Neural cell (in vitro differentiated cells): ENCODE results near the gene TOR2A. TPM values are rescaled to one million over a fixed set of nuclear protein-coding genes. Genes with fewer than 3 reads are reported as not detected.

ENCODE experiments used
- H2AFZ ChIP-seq: fragments of 200-600, 300-800 bp; sonication (generic), shearing (Covaris generic); 2 replicates; pipeline ENCODE4 v1.6.0; 2014; ENCODE audit warnings: low read depth, mild to moderate bottlenecking, antibody characterized with exemption, low read length, moderate library complexity
- H3F3A ChIP-seq: fragments of 200-600 bp; shearing (Covaris generic); 2 replicates; pipeline ENCODE4 v1.6.1; 2016; ENCODE audit warnings: mild to moderate bottlenecking, moderate library complexity, mixed read lengths, antibody characterized with exemption, low read length; ENCODE audit not compliant: insufficient read depth, poor library complexity, severe bottlenecking
- H3K27ac ChIP-seq: fragments of 200-600, 300-800 bp; sonication (generic), shearing (Covaris generic); 2 replicates; pipeline ENCODE4 v1.5.1; 2014; ENCODE audit warnings: mild to moderate bottlenecking, low read length, moderate library complexity
- H3K27me3 ChIP-seq: fragments of 300-800, 200-600 bp; sonication (generic), shearing (Covaris generic); 2 replicates; pipeline ENCODE4 v1.6.0; 2014; ENCODE audit warnings: mild to moderate bottlenecking, low read depth, low read length, moderate library complexity; ENCODE audit not compliant: insufficient read depth
- H3K36me3 ChIP-seq: fragments of 300-800, 200-600 bp; sonication (generic), shearing (Covaris generic); 2 replicates; pipeline ENCODE4 v1.5.1; 2014; ENCODE audit warnings: mild to moderate bottlenecking, antibody characterized with exemption, low read length, moderate library complexity; ENCODE audit not compliant: insufficient read depth
- H3K4me2 ChIP-seq: fragments of 300-800, 200-600 bp; sonication (generic), shearing (Covaris generic); 2 replicates; pipeline ENCODE4 v1.6.0; 2014; ENCODE audit warnings: mild to moderate bottlenecking, low read length
- H3K4me3 ChIP-seq: fragments of 300-800, 200-600 bp; sonication (generic), shearing (Covaris generic); 2 replicates; pipeline ENCODE4 v1.5.1; 2014; ENCODE audit warnings: mild to moderate bottlenecking, low read length, moderate library complexity
- H3K79me2 ChIP-seq: fragments of 200-600 bp; shearing (Covaris generic); replicated peaks from 2 replicates; pipeline ENCODE4 v1.6.0; 2014; ENCODE audit warnings: mild to moderate bottlenecking, low read length, moderate library complexity; ENCODE audit not compliant: insufficient read depth
- H3K9ac ChIP-seq: fragments of 300-800, 200-600 bp; sonication (generic), shearing (Covaris generic); 2 replicates; pipeline ENCODE4 v1.6.1; 2016; ENCODE audit warnings: mild to moderate bottlenecking, low read length, mixed read lengths
- H3K9me2 ChIP-seq: fragments of 200-600 bp; shearing (Covaris generic); 2 replicates; pipeline ENCODE4 v1.6.1; 2016; ENCODE audit warnings: mild to moderate bottlenecking, low read length, mixed read lengths; ENCODE audit not compliant: insufficient read depth
- H3K9me3 ChIP-seq: fragments of 200-600, 300-800 bp; sonication (generic), shearing (Covaris generic); 2 replicates; pipeline ENCODE4 v1.6.1; 2016; ENCODE audit warnings: mild to moderate bottlenecking, mixed run types, low read length, moderate library complexity, mixed read lengths
- H4K20me1 ChIP-seq: fragments of 200-600 bp; shearing (Covaris generic); 2 replicates; pipeline ENCODE4 v1.6.1; 2016; ENCODE audit warnings: mild to moderate bottlenecking, mixed run types; ENCODE audit not compliant: insufficient read depth
- EP300 ChIP-seq: fragments of 450-650 bp; conservative IDR thresholded peaks from 2 replicates; pipeline ENCODE4 v1.6.1; 2014; ENCODE audit warnings: antibody characterized with exemption, mild to moderate bottlenecking, moderate library complexity; ENCODE audit not compliant: poor library complexity, severe bottlenecking
- EZH2 ChIP-seq: fragments of 200-600, 300-800 bp; shearing (Covaris generic), sonication (generic); IDR thresholded peaks from 2 replicates; pipeline ENCODE4 v1.6.1; 2014; ENCODE audit warnings: antibody characterized with exemption, low read length, borderline replicate concordance, mild to moderate bottlenecking; ENCODE audit not compliant: insufficient read depth, poor library complexity, severe bottlenecking
- MXI1 ChIP-seq: fragments of 450-650 bp; conservative IDR thresholded peaks from 2 replicates; pipeline ENCODE4 v1.6.1; 2014; ENCODE audit warnings: antibody characterized with exemption, mild to moderate bottlenecking; ENCODE audit not compliant: poor library complexity, severe bottlenecking
- POLR2AphosphoS5 ChIP-seq: IDR thresholded peaks from 2 replicates; pipeline ENCODE4 v1.6.1; 2012
- RAD21 ChIP-seq: fragments of 450-650 bp; conservative IDR thresholded peaks from 2 replicates; pipeline ENCODE4 v1.6.1; 2014; ENCODE audit warnings: antibody characterized with exemption, mild to moderate bottlenecking, moderate library complexity
- SMC3 ChIP-seq: fragments of 450-650 bp; conservative IDR thresholded peaks from 2 replicates; pipeline ENCODE4 v1.6.1; 2014; ENCODE audit warnings: antibody characterized with exemption, mild to moderate bottlenecking, moderate library complexity; ENCODE audit not compliant: poor library complexity
- TAF1 ChIP-seq: IDR thresholded peaks from 2 replicates; pipeline ENCODE4 v1.6.1; 2012; ENCODE audit warnings: low read depth
- polyA plus RNA-seq: library from polyadenylated mRNA; depleted of rRNA; stranded (reverse); fragments of >200 nt; gene quantifications from 2 replicates; pipeline ENCODE4 v1.2.3, GENCODE V29; 2014
- TF ChIP-seq, protein P1 (sequence below): fragments of 450-650 bp; IDR thresholded peaks from 2 replicates; pipeline ENCODE4 v1.5.1; 2014; ENCODE audit warnings: antibody characterized with exemption, mild to moderate bottlenecking, moderate library complexity; ENCODE audit not compliant: poor library complexity, severe bottlenecking
- TF ChIP-seq, protein P2 (sequence below): IDR thresholded peaks from 2 replicates; pipeline ENCODE4 v1.6.1; 2012; ENCODE audit warnings: borderline replicate concordance

The TOR2A gene
- polyA plus RNA-seq, 1 donor from 2014 or later = 59.7 TPM

DNA sequence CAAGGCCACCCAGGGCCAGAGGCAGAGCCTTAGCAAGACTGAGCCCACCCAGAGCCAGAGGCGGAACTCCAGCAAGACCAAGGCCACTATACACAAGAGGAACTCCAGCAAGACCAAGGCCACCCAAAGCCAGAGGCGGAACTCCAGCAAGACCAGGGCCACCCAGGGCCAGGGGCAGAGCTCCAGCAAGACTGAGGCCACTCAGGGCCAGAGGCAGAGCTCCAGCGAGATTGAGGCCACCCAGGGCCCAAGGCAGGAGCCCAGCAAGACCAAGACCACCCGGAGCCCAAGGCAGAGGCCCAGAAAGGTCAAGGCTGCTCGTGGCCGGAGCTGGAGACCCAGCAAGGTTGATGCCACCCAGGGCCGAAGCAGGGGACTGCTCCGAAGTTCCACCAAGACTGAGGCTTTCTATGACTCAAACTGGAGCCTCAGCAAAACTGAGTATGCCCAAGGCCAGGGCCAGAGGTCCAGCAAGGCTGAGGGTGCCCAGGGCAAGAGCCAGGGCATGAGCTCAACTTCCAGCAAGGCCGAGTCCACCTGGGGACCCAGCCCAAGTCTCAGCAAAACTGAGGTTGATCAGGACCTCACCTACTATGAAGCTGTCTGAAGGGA is 4.2 kb downstream of the TOR2A start:
- TF ChIP-seq, protein P1, sequence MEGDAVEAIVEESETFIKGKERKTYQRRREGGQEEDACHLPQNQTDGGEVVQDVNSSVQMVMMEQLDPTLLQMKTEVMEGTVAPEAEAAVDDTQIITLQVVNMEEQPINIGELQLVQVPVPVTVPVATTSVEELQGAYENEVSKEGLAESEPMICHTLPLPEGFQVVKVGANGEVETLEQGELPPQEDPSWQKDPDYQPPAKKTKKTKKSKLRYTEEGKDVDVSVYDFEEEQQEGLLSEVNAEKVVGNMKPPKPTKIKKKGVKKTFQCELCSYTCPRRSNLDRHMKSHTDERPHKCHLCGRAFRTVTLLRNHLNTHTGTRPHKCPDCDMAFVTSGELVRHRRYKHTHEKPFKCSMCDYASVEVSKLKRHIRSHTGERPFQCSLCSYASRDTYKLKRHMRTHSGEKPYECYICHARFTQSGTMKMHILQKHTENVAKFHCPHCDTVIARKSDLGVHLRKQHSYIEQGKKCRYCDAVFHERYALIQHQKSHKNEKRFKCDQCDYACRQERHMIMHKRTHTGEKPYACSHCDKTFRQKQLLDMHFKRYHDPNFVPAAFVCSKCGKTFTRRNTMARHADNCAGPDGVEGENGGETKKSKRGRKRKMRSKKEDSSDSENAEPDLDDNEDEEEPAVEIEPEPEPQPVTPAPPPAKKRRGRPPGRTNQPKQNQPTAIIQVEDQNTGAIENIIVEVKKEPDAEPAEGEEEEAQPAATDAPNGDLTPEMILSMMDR = no peak
- TF ChIP-seq TAF1 = no peak
- no peak for TF ChIP-seq RAD21
- TF ChIP-seq POLR2AphosphoS5 = no peak
- TF ChIP-seq, protein P2, sequence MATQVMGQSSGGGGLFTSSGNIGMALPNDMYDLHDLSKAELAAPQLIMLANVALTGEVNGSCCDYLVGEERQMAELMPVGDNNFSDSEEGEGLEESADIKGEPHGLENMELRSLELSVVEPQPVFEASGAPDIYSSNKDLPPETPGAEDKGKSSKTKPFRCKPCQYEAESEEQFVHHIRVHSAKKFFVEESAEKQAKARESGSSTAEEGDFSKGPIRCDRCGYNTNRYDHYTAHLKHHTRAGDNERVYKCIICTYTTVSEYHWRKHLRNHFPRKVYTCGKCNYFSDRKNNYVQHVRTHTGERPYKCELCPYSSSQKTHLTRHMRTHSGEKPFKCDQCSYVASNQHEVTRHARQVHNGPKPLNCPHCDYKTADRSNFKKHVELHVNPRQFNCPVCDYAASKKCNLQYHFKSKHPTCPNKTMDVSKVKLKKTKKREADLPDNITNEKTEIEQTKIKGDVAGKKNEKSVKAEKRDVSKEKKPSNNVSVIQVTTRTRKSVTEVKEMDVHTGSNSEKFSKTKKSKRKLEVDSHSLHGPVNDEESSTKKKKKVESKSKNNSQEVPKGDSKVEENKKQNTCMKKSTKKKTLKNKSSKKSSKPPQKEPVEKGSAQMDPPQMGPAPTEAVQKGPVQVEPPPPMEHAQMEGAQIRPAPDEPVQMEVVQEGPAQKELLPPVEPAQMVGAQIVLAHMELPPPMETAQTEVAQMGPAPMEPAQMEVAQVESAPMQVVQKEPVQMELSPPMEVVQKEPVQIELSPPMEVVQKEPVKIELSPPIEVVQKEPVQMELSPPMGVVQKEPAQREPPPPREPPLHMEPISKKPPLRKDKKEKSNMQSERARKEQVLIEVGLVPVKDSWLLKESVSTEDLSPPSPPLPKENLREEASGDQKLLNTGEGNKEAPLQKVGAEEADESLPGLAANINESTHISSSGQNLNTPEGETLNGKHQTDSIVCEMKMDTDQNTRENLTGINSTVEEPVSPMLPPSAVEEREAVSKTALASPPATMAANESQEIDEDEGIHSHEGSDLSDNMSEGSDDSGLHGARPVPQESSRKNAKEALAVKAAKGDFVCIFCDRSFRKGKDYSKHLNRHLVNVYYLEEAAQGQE = no peak
- TF ChIP-seq MXI1 = no peak
- no peak for TF ChIP-seq SMC3
- Histone ChIP-seq H2AFZ (no peak overlapping the region), H3K4me3 (no peak overlapping the region), H3K9me3 (no peaks in the 10 kb centered on the region), H4K20me1 (no peaks in the 10 kb centered on the region), H3K27me3 (no peaks in the 10 kb centered on the region), H3F3A (no peaks in the 10 kb centered on the region), H3K79me2 (peaks cover 3% of the 10 kb centered on the region), H3K27ac (no peak overlapping the region), H3K4me2 (no peak overlapping the region), H3K9me2 (no peaks in the 10 kb centered on the region), H3K36me3 (no peaks in the 10 kb centered on the region), H3K9ac (no peak overlapping the region)

DNA sequence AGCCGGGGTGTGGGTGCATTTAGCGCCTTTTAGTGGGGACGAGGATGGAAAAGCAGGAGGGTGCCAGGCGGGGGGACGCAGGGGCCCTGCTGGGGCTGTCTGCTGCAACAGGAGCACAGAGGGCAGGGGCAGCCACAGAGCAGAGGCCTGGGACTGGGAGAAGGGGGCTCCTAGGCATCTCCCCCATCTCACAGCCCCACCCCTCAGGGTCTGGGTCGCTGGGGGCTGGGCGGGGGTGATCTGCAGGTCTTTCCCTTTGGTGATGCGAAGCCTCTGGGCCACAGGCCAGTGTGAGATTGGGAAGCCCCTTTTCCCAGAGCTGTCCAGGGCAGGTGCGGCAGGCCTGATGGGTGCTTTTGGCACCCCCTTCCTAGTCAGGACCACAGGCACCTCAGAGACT is 4.8 kb downstream of the TOR2A start:
- no peaks in the 10 kb centered on the region for H3F3A ChIP-seq
- H4K20me1 ChIP-seq = no peaks in the 10 kb centered on the region
- no peak overlapping the region for H2AFZ ChIP-seq
- no peaks in the 10 kb centered on the region for H3K9me3 ChIP-seq
- H3K9me2 ChIP-seq = no peaks in the 10 kb centered on the region
- H3K4me3 ChIP-seq = no peak overlapping the region
- H3K4me2 ChIP-seq = no peak overlapping the region
- H3K27ac ChIP-seq = no peak overlapping the region
- H3K9ac ChIP-seq = no peak overlapping the region
- H3K27me3 ChIP-seq = no peaks in the 10 kb centered on the region
- H3K79me2 ChIP-seq = peaks cover 3% of the 10 kb centered on the region
- TF ChIP-seq MXI1 = no peak
- TF ChIP-seq TAF1 = no peak
- TF ChIP-seq EZH2 = no peak
- no peak for TF ChIP-seq RAD21
- TF ChIP-seq, protein P2 = no peak
- TF ChIP-seq SMC3 = no peak
- no peak for TF ChIP-seq POLR2AphosphoS5
- TF ChIP-seq EP300 = no peak
- TF ChIP-seq, protein P1 = no peak
- H3K36me3 ChIP-seq = no peaks in the 10 kb centered on the region
